GM21737 (cell line): ENCODE data around the gene CD40.

Experiments
- ATAC-seq: cut with Tn5 transposase; IDR thresholded peaks from one replicate; pipeline ENCODE4 v1.9.1; 2021; ENCODE audit warnings: mild to moderate bottlenecking, moderate library complexity; ENCODE audit not compliant: unreplicated experiment

Gene CD40

DNA sequence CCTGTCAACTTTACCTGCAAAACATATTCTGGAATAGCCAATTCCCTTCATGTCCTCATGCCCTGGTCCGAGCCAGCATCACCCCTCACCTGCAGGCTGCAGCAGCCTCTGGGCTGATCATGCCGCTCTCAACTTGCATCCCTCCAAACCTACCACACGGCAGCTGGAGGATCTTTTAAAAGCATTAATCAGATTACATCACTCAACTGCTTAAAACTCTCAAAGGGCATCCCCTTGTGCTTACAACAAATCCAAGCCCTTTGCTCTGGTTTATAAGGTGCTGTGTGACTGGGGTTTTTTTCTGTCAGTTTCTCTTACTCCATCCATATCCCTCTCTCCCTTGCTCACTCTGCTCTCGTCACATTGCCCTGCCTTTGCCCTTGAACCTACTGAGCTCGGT, 24.0 kb downstream of the CD40 start:
- no peak for ATAC-seq

DNA sequence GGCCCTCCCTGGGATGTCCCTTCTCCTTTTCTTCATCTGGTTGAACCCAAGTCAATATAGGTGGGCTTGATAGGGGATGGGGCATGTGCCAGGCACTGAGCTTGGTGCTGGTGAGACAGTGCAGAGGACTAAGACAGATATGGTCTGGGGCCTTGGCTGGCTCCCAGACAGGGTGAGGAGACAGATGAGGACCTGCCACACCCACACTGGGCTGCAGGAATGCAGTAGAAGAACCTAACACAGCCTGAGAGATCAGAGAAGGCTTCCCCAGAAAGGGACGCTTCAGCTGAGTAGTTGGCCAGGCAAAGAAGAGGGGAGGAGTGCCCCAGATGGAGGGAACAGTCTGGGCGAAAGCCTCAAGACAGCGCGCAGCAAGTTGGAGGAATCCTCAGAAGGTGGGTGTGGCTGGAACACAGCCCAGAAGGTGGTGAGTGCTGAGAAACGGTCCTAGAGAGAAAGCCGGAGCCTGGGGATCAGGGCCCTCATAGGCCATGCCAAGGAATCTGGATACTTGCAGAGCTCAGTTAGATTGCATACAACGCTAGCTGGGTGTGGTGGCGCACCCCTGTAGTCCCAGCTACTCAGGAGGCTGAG, 26.4 kb downstream of the CD40 start:
- no peak for ATAC-seq

DNA sequence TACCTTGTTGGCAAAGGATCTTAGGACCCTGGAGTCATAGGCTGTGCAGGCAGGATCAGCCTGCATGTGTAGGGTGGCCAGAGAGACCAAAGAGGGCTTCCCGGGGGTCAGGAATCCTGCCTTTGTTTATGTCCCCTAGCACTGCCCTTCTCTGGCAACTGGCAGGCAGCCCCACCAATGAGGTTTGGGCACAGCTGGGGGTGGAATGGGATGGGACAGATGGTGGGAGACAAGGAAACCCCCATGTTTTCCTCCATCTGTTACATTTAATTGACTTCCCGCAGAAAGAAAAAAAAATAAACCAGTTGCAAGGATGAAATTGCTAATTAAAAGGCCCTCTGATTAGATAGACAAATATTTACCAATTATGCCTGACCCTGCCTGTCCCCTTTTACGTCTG, 27.6 kb downstream of the CD40 start:
- ATAC-seq = no peak

DNA sequence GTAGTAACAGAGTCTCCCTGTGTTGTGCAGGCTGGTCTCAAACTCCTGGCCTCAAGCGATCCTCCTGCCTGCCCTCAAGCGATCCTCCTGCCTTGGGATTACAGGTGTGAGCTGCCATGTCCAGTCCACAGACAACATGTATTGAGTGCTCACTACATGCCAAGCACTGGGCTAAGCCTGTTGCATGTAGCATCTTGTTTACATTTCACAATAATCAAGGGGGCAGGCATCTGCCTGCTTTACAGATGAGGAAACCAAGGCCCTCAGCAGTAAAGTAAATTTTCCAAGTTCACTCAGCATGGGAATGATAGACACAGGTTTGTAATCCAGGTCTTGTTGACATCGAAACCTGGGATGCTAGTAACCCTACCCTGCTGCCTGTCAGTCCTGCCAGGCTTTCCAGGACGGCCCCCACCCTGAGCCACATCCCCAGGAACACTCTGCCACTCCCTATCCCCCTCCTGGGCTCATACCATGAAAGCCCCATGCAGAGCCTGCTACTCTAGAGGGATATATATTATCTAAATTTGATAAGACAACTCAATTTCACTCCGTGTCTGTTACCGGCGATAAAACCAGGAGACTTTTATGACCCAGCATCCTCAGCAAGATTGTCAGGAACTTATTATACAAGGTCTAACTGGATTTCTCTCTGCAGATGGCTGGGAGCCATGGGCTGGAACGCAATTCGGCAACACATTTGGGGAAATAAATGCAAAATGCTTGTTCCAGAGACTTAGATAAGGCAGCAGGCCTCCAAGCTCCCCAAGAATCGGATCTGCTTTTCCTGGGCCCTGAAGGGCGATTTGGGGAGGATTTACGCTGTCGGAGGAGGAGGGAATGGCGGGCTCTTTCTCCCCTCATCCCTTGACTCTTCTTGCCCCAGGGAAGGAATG, 30.4 kb downstream of the CD40 start:
- ATAC-seq = no peak

DNA sequence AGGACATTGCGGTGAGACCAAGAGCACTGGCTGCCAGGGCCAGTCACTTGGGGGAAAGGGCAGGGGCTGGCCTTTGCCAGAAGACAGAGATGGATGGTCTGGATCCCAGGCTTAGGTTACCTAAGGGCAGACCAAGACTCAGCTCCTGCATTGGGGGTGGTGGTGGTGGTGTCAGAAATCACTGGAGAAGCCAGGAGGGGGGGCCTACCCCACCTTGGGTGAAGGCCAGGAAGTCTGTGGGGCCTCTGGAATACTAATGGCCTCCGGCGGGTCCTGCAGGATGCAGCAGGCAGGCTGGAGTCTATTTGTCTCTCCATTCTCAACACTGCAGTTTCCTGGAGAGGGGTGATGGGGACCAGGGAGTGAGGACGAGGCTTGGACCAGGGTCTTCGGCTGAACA, 32.8 kb downstream of the CD40 start:
- ATAC-seq = no peak

DNA sequence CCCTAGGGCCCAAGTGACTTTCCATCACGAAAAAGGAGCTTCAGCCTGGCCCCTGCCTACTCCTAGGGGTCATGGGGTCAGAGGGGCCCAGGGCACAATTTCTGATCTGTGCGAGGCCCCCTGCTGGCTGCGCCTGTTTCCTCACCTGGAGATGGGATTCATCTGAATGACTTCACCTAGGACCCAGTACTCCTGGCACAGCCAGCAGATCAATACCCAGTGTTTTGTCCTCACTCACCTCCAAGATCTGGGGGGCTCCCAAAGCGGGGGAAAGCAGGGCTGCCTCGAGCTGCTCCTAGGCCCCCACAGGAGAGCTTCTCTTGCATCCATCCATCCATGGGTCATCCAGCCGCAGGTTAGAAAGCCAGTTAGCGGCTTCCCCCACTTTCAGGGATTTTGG, 33.8 kb downstream of the CD40 start:
- no peak for ATAC-seq

DNA sequence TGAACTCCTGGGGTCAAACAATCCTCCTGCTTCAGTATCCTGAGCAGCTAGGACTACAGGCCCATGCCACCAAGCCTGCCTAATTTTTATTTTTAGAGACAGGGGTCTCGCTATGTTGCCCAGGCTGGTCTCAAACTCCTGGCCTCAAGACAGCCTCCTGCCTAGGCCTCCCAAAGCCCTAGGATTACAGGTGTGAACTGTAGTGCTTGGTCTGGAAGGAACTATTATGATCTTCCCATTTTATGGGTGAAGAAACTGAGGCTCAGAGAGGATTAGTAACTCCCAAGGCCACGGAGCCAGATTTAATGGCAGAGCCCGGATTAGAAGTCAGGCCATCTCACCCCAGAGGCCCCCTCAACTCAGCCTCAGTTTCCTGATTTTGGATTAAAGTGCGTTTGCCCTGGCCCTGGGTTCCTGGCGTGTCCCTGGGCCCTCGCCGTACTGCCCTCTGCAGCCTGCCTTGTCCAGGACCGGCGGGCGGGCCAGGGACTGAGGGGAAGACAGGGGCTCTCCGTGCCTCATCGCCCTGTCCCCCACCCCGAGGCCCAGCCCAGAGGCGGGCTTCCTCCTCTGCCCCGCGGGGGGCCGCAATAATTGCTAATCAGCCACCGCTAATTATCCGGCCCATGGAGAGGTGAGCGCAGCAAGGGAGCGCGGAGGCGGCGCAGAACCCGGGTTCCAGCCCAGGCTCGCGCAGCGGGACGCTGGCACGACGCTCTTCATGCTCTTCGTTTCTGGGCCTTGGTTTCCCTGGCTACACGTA, 34.9 kb downstream of the CD40 start:
- no peak for ATAC-seq

DNA sequence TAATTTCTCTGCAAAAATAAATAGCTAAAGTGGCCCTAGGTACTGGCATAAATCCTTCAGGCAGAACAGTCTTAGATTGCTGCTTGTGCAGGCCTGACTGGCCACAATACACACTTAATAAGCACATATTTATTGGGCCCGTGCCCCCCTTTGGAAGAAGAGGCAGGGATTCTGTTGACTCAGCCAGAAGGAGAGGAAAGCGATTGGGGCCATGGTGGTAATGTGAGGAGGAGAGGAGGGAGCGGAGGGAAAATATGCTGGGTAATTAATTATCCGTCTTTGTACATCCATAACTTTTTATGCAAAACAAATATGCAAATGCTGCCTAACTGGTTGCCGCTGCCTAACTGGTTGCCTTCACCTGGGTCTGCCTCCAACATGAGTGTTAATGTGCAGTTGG, 36.2 kb downstream of the CD40 start:
- ATAC-seq = no peak

DNA sequence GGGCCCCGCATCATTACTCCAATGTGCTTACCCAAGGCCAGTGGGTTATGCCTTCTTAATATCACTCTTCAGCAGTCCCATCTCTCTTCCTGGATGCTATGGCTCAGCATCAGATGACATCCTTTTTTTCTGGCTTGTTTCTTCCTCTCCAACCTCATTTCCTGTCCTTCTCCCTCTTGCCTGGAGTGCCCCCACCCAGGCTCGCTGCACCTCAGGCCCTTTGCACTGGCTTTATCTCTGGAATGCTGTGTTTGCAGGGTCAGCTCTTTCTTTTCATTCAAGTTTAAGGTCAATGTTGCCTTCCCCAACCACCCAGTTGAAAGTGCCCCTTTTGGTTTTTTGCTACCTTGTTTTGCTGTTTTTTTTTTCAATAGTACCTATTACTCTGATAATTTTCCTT, 36.7 kb downstream of the CD40 start:
- no peak for ATAC-seq

DNA sequence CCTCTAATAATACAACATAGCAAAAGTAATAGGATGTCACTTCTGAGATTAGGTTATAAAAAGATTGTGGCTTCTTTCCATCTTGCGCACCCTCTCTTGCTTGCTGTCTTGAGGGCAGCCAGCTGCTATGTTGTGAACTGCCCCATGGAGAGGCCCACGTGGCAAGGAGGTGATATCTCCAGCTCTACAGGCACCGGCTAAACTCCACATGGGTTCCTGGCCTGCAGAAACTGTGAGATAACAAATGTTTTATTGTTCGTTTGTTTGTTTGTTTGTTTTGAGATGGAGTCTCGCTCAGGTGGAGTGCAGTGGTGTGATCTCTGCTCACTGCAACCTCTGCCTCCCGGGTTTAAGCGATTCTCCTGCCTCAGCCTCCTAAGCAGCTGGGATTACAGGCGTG, 38.0 kb downstream of the CD40 start:
- ATAC-seq = no peak

DNA sequence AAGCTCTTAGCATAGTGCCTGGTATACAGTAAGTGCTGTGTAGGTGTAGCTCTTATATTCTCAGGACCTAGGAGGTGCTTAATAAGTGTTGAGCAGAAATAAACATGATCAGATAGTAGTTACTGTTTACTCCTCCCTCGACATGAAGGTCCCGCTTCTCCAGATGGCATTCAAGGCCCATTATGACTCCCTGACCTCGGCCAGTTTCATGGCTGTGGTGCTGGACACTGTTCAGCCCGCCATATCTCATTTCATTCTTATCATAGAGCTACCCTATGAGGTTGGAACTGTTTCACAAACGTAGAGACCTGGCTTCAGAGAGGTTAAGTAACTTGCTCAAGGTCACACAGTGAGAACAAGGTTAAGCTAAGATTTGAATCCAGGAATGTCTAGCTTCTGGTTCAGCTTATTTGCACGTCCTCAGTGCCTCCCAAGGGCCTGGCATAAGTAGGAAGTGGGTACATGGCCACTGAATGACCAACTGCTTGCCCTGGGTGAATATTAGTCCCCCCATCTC, 39.0 kb downstream of the CD40 start:
- ATAC-seq = no peak

DNA sequence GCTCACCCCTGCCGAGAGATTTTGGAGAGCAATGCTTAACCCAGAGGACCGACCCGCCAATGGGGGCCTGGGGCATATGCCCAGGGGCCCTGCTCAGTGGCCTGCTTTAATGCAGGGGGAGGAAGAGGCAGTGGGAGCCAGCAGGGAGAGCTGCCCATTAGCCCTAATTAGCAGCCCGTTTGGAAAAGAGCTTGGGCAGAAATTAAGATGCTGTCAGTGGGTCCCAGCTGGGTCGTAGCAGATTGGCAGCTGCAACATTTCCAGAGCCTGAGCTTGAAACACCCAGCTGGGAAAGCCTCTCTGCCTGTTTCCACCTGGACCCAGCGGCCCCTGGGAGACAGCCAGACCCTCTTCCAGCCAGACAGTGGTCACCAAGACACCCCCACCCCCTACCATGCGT, 39.5 kb downstream of the CD40 start:
- ATAC-seq = no peak

DNA sequence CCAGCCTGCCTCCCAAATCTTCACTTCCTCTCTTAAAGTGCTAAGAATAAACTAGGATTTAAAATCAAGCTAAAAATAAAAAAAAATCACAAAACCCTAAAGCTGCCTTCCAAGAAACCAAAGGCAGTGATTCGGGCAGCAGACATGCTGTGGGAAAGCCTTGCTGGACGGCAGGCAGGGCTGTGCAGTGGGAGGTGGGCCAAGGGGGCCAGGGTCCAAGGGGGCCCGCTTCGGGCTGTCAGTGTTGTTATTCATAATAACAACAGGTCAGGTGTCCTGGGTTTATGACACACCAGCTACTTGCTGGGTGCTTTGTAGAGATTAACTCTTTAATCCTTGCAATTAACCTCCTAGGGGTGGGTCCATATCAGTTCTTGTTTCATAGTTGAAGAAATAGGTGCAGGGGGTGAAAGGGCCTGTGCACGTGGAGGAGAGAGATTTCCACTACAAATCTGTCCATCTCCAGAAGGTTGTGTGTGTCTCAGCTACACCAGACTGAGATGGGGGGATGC, 40.4 kb downstream of the CD40 start:
- no peak for ATAC-seq

DNA sequence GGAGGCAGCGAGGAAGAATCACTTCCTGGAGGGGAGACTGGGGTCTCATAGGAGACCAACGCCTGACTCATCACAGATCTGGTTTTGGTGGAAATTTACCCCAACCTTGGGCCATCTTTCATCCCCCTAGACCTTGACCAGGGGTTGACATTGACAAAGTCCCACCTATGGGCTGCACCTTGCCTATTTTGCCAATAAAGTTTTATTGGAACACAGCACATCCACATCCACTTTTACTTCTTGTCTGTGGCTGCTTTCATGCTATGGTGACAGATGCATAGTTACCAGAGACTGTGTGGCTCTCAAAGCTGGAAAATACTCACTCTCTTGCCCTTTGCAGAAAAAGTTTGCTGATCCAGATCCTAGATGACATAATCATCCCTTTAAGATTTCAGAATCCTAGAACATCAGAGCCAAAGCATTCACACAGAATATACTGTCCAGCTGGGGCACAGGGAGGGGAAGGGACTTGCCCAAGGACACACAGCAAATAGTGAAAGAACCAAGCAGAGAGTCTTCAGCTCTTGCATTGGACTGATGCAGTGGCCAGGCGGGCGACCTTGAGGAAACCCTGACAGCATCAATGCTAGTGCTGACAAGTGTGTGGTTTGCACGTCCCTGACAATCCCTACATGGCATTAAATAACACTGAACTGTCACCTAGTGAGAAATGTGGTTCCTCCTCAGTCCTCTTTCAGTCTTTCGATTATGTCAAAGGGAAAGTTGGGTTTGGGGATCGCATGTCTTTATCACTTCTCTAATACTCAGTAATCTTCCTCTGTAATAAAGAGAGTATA, 41.2 kb downstream of the CD40 start:
- ATAC-seq = no peak

DNA sequence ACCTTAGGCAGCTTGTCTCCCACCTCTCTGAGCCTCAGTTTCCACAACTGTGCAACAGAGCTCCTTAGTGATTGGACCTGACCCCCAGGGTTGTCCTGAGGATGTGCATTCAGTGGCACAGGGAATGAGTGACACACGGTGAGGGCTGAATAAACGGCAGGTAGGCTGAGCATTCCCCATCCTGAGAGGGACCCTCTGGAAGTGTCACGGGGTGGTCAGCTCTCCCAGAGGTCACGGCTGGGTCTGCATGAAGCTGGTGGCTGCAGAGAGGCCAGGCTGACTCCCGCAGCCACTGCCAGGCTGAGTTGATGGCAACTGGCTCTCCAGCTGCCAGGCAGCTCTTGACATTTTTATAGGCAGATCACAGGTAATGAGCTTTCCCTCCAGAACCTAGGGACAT, 42.5 kb downstream of the CD40 start:
- no peak for ATAC-seq

DNA sequence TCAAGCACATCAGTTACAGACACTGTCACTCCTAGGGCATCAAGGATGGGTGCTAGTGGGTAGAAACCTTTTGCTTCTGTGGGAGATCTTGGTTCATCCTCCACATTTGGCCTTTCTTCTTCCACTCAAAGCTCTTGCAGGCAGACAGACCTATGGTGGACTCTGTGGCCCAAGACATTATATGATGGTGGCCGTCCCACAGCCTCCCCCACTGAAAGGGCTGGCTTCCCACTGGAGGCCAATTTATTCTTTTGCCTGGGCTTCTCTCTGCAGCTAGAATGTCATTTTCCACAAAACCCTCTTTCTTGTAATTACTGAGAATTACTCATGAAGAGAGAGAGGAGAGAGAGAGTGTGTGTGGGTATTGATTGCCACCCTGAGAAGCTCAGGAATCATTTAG, 43.8 kb downstream of the CD40 start:
- no peak for ATAC-seq

DNA sequence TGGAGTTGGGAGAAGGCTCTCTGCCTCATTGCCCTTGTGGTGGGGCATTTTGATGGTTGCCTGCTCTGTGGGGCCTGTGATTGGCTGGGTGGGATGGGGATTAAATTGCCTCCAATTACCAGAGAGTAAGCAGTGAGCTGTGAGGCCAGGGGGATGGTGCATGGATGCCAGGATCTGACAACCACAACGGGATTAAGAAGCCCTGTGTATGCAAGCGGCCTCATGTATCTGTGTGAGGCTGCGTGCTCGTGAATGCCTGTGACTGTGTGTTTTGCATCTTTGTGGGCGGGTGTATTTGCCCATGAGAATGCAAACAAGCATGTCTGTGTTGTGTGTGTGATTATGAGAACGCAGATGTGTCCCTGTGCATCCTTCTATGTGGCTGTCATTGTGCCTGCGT, 46.1 kb downstream of the CD40 start:
- ATAC-seq = no peak

DNA sequence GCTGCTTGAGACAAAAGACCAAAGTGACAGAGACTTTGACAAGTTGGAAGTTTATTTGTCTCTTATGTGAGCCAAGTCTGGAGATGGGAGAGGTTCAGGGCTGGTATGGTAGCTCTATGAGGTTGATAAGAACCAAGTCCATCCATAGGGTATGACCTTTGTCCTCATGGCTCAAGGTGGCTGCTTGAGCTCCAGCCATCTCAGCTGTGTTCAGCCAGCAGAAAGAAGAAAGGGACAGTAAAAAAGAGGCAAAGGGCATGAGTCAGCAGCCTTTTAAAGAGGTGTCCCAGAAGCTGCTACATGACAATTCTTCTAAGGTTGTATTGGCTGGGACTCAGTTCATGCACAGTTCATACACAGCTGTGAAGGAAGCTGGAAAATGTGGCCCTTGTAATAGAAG, 49.0 kb downstream of the CD40 start:
- no peak for ATAC-seq

DNA sequence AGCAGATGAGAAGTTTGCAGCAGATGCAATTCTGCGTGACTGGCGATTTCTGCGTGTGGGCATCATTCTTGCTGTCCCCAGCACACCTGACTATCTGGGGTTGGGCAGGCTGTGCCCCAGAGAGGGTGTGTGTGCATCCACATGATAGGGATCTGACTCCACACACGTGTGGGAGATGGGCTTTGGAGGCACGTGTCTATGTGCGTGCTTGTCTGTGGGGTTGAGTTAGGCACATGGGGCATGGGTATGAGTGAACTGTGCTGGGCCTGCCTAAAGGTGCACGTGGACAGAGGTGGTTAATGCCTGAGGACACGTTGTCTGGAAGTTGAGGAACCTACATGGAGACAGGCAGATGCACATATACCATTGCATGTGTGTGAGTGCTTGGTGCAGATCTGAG, 50.3 kb downstream of the CD40 start:
- ATAC-seq = no peak

DNA sequence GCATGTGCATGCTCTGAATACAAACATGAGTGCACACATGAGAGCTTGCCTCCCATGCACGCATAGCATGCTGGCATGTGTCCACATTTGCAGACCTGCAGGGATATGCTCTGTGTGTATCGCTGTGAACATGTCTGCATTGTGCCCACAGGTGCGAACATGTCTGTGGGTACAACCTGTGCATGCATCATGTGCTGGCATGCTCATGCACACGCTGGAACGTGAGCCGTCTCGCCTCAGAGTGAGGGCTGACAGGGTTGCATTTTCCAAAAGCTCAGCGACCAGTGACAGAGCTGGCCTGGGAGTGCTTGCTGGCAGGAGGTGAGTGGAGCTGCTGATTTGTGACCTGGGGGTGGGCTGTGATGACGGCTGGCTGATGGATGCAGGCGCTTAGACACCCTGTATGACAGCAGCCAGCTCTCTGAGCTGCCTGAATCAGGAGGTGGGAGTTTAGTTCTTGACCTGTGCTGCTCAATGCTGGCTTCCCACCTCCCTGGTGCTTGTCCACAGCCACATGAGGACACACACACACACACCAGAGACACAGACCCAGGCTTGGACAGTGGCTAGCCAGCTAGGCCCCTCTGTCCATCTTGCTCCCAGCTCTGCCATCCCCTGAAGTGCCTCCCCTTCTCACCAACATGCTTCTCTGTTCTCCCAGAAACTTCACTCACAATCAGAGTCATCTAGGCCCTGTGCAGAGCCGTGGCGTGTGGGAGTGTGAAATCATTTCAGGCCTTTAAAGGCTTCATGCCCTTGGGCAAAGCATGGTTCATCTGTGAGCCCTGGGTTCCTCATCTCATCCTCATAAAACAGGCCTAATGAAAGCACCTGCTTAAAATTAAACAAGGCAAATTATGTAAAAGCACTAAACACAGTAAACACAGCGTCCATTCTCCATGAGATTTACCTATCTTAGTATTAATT, 51.4 kb downstream of the CD40 start:
- ATAC-seq = no peak
